ENCODE measurements around the gene TWSG1. TPM values are rescaled to one million over a fixed set of nuclear protein-coding genes. Genes with fewer than 3 reads are reported as not detected.
"Not testable (repeated sequence)": the region's sequence is repeated elsewhere in the genome, so short reads cannot be mapped to it uniquely, and the experiment has no call there.

TWSG1 gene
- total RNA-seq, 1 donor from 2014 or later, result 45.4 TPM

DNA sequence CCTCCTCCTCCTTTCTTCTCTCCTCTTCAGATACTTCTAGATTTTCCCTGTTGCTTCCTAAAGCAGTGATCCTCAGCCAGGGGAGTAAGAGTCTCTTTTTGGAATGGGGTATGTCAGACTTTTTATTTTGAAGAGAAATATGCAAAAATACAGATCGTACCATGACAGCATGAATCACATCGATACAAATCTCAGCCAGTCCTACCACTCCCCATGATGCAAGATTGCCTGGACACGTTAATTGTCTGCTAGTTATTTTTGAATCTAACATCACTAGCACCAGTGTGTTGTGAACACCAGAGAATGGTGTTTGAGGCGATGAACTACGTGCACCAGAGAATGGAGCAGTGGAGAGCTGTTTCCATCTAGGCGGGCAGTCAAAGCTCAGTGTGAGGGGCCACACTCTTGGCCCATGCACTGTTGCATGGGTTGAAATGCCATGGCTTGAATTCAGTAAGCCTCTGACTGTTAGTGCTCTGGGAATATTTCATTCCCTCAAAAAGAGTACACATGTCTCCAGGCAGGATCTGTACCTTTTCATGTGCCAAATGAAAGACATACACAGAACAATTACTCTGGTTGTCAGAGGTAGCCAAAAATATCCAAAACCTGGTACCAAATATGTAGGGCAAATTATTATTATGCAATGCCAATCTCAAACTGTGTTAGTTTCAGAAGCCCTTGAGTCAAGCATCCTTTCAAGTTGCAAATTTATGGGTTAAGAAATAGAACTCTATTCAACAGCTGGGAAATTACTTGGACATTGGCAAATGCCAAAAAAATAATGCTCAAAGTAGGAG is 94.5 kb downstream of the TWSG1 start:
- H3K9me3 ChIP-seq, result no peaks in the 10 kb centered on the region
- H3K4me1 ChIP-seq, result peaks cover 24% of the 10 kb centered on the region
- peak overlapping the region; percentile 54 for H3K27ac ChIP-seq
- intact Hi-C loops (cut with DNase I), result no loop called here
- no peaks in the 10 kb centered on the region for H3K27me3 ChIP-seq
- H3K36me3 ChIP-seq, result no peaks in the 10 kb centered on the region
- TF ChIP-seq POLR2A (IDR thresholded peaks at IDR 0.05) (no peak), POLR2AphosphoS5 (IDR thresholded peaks at IDR 0.05; ENCODE audit: insufficient read depth in 1 of 2, low read depth in 1 of 2) (no peak)
- TF ChIP-seq, protein P1, sequence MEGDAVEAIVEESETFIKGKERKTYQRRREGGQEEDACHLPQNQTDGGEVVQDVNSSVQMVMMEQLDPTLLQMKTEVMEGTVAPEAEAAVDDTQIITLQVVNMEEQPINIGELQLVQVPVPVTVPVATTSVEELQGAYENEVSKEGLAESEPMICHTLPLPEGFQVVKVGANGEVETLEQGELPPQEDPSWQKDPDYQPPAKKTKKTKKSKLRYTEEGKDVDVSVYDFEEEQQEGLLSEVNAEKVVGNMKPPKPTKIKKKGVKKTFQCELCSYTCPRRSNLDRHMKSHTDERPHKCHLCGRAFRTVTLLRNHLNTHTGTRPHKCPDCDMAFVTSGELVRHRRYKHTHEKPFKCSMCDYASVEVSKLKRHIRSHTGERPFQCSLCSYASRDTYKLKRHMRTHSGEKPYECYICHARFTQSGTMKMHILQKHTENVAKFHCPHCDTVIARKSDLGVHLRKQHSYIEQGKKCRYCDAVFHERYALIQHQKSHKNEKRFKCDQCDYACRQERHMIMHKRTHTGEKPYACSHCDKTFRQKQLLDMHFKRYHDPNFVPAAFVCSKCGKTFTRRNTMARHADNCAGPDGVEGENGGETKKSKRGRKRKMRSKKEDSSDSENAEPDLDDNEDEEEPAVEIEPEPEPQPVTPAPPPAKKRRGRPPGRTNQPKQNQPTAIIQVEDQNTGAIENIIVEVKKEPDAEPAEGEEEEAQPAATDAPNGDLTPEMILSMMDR (IDR thresholded peaks at IDR 0.05), result no peak
- no peak overlapping the region for H3K4me3 ChIP-seq
- peak in 1 of 2 donors; percentile 83 for DNase-seq (ENCODE audit: extremely low spot score in 2 of 2)

- no peaks in the 10 kb centered on the region for H3K36me3 ChIP-seq
- H3K4me3 ChIP-seq, result no peak overlapping the region
- H3K9me3 ChIP-seq, result no peaks in the 10 kb centered on the region
- no peaks in the 10 kb centered on the region for H3K27me3 ChIP-seq
- TF ChIP-seq, protein P1 (IDR thresholded peaks at IDR 0.05), result no peak
- TF ChIP-seq POLR2AphosphoS5 (IDR thresholded peaks at IDR 0.05; ENCODE audit: insufficient read depth in 1 of 2, low read depth in 1 of 2), result no peak
- no peak for TF ChIP-seq POLR2A (IDR thresholded peaks at IDR 0.05)
- H3K4me1 ChIP-seq, result peaks cover 25% of the 10 kb centered on the region
- peak in 1 of 2 donors; percentile 20 for DNase-seq (ENCODE audit: extremely low spot score in 2 of 2)
- H3K27ac ChIP-seq, result peak overlapping the region; percentile 54
- intact Hi-C loops (cut with DNase I), result no loop called here
These were observed 95.1 kb downstream of the TWSG1 start for GRCh38 chr18:9429662-9429993.

- intact Hi-C loops (cut with DNase I); H3K36me3 ChIP-seq; H3K4me3 ChIP-seq; DNase-seq (ENCODE audit: extremely low spot score in 2 of 2); H3K27ac ChIP-seq; H3K27me3 ChIP-seq; H3K9me3 ChIP-seq: not testable (repeated sequence)
- peaks cover 25% of the 10 kb centered on the region for H3K4me1 ChIP-seq
These were observed 95.7 kb downstream of the TWSG1 start for GRCh38 chr18:9430315-9430714.

DNA sequence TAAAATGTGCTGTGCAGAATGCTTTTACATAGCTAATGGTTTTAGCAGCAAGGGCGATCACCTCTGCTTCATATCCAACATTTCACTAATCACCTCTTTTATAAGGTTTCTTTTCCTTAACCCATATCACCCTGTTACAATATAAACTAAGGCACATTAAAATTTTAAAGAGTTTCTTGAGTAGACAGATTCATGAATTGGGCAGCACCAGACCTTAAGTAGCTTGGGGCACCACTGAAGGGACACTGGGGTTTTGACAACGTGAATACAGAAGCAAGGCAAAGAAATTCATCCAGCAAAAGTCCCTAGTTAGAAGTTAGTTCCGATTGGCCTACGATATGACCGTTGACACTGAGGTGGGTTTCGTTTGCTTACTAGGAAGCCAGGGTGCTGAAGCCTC is 96.7 kb downstream of the TWSG1 start:
- Histone ChIP-seq H3K27me3 (no peaks in the 10 kb centered on the region), H3K9me3 (no peaks in the 10 kb centered on the region), H3K4me3 (no peak overlapping the region), H3K4me1 (peaks cover 25% of the 10 kb centered on the region), H3K27ac (no peak overlapping the region), H3K36me3 (no peaks in the 10 kb centered on the region)
- TF ChIP-seq POLR2A (IDR thresholded peaks at IDR 0.05), result no peak
- intact Hi-C loops (cut with DNase I), result no loop called here
- DNase-seq (ENCODE audit: extremely low spot score in 2 of 2), result peak in 1 of 2 donors; percentile 22

DNA sequence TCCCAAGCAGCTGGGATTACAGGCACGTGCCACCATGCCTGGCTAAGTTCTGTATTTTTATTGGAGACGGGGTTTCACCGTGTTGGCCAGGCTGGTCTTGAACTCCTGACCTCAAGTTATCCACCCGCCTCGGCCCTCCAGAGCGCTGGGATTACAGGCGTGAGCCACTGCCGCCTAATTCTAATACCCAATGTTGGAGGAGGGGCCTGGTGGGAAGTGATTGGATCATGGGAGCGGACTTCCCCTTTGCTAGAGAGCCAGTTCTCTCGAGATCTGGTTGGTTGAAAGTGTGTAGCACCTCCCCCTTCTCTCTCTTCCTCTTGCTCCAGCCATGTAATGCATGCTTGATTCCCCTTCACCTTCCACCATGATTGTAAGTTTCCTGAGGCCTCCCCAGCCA is 98.5 kb downstream of the TWSG1 start:
- H3K36me3 ChIP-seq; H3K4me3 ChIP-seq; intact Hi-C loops (cut with DNase I); H3K27ac ChIP-seq; H3K9me3 ChIP-seq; H3K27me3 ChIP-seq: not testable (repeated sequence)
- peaks cover 22% of the 10 kb centered on the region for H3K4me1 ChIP-seq
- DNase-seq (ENCODE audit: extremely low spot score in 2 of 2), result peak in 1 of 2 donors; percentile 40

- H3K9me3 ChIP-seq, result no peaks in the 10 kb centered on the region
- no peaks in the 10 kb centered on the region for H3K27me3 ChIP-seq
- no peaks in the 10 kb centered on the region for H3K36me3 ChIP-seq
- no peak overlapping the region for H3K4me3 ChIP-seq
- H3K27ac ChIP-seq, result no peak overlapping the region
- no peak for TF ChIP-seq POLR2A (IDR thresholded peaks at IDR 0.05)
- TF ChIP-seq POLR2AphosphoS5 (IDR thresholded peaks at IDR 0.05; ENCODE audit: insufficient read depth in 1 of 2, low read depth in 1 of 2), result no peak
- TF ChIP-seq, protein P1 (IDR thresholded peaks at IDR 0.05), result no peak
- intact Hi-C loops (cut with DNase I), result no loop called here
- H3K4me1 ChIP-seq, result peaks cover 16% of the 10 kb centered on the region
- DNase-seq (ENCODE audit: extremely low spot score in 2 of 2), result peak in 1 of 2 donors; percentile 34
These were observed 99.1 kb downstream of the TWSG1 start for GRCh38 chr18:9433671-9434121.

Measured in vagina (tissue), 2 donors.